HUES6 (cell line): ENCODE measurements around the gene NUSAP1.
"Not testable (repeated sequence)": the region's sequence is repeated elsewhere in the genome, so short reads cannot be mapped to it uniquely, and the experiment has no call there.

Experiments
- H3K27ac ChIP-seq: 2 replicates; pipeline ENCODE4 v1.7.0; 2013; ENCODE audit warnings: low read depth, mild to moderate bottlenecking, low read length, inconsistent platforms
- H3K27me3 ChIP-seq: 2 replicates; pipeline ENCODE4 v1.6.1; 2013; ENCODE audit warnings: low read length; ENCODE audit not compliant: control insufficient read depth, insufficient read depth
- H3K36me3 ChIP-seq: 2 replicates; pipeline ENCODE4 v1.6.1; 2013; ENCODE audit warnings: low read length; ENCODE audit not compliant: control insufficient read depth, insufficient read depth
- H3K4me1 ChIP-seq: 2 replicates; pipeline ENCODE4 v1.6.1; 2013; ENCODE audit warnings: low read length; ENCODE audit not compliant: control insufficient read depth, insufficient read depth
- H3K4me3 ChIP-seq: 2 replicates; pipeline ENCODE4 v1.5.1; 2013; ENCODE audit warnings: low read depth, low read length
- H3K9ac ChIP-seq: one replicate; pipeline ENCODE4 v1.6.1; 2013; ENCODE audit warnings: mild to moderate bottlenecking, low read length
- H3K9me3 ChIP-seq: 2 replicates; pipeline ENCODE4 v1.6.1; 2013; ENCODE audit warnings: low read depth, low read length; ENCODE audit not compliant: control insufficient read depth, insufficient read depth

Gene NUSAP1

GRCh38 chr15:41377978-41378377, 45.3 kb downstream of the NUSAP1 start:
- peaks cover 76% of the 10 kb centered on the region for H3K36me3 ChIP-seq
- H3K4me1 ChIP-seq: no peaks in the 10 kb centered on the region

GRCh38 chr15:41383974-41384749, 51.5 kb downstream of the NUSAP1 start:
- H3K4me1 ChIP-seq, H3K27ac ChIP-seq, H3K4me3 ChIP-seq, H3K9me3 ChIP-seq, H3K27me3 ChIP-seq, H3K9ac ChIP-seq: not testable (repeated sequence)
- H3K36me3 ChIP-seq: peaks cover 27% of the 10 kb centered on the region

More at GRCh38 chr15:41377978-41378377, 45.3 kb downstream of the NUSAP1 start:
- no peak overlapping the region for H3K4me3 ChIP-seq
- no peak overlapping the region for H3K9ac ChIP-seq
- no peaks in the 10 kb centered on the region for H3K27me3 ChIP-seq
- no peak overlapping the region for H3K27ac ChIP-seq
- 0 out of 2 replicates have a peak, but pooled peaks cover 6% of the 10 kb centered on the region for H3K9me3 ChIP-seq

- H3K27me3 ChIP-seq: no peaks in the 10 kb centered on the region
- H3K9me3 ChIP-seq: no peaks in the 10 kb centered on the region
- no peak overlapping the region for H3K27ac ChIP-seq
- H3K4me3 ChIP-seq: no peak overlapping the region
- 0 out of 2 replicates have a peak, but pooled peaks cover 4% of the 10 kb centered on the region for H3K36me3 ChIP-seq
- H3K9ac ChIP-seq: no peak overlapping the region
- no peaks in the 10 kb centered on the region for H3K4me1 ChIP-seq
Measured at GRCh38 chr15:41387646-41388045, 55.0 kb downstream of the NUSAP1 start.

GRCh38 chr15:41392659-41393058, 60.0 kb downstream of the NUSAP1 start:
- no peak overlapping the region for H3K9ac ChIP-seq
- H3K36me3 ChIP-seq: peaks cover 18% of the 10 kb centered on the region
- no peaks in the 10 kb centered on the region for H3K9me3 ChIP-seq
- H3K4me1 ChIP-seq: no peaks in the 10 kb centered on the region
- H3K27me3 ChIP-seq: no peaks in the 10 kb centered on the region
- no peak overlapping the region for H3K4me3 ChIP-seq
- H3K27ac ChIP-seq: no peak overlapping the region

GRCh38 chr15:41394924-41395323, 62.2 kb downstream of the NUSAP1 start:
- no peaks in the 10 kb centered on the region for H3K9me3 ChIP-seq
- H3K4me3 ChIP-seq: no peak overlapping the region
- no peaks in the 10 kb centered on the region for H3K4me1 ChIP-seq
- H3K27ac ChIP-seq: no peak overlapping the region
- no peaks in the 10 kb centered on the region for H3K27me3 ChIP-seq
- no peak overlapping the region for H3K9ac ChIP-seq
- peaks cover 18% of the 10 kb centered on the region for H3K36me3 ChIP-seq

- no peaks in the 10 kb centered on the region for H3K9me3 ChIP-seq
- peaks cover 18% of the 10 kb centered on the region for H3K36me3 ChIP-seq
- no peaks in the 10 kb centered on the region for H3K27me3 ChIP-seq
- no peaks in the 10 kb centered on the region for H3K4me1 ChIP-seq
- no peak overlapping the region for H3K27ac ChIP-seq
- H3K9ac ChIP-seq: no peak overlapping the region
- H3K4me3 ChIP-seq: no peak overlapping the region
Measured at GRCh38 chr15:41396111-41396510, 63.4 kb downstream of the NUSAP1 start.

- no peaks in the 10 kb centered on the region for H3K27me3 ChIP-seq
- peak overlapping the region; percentile 15; the same call in 1 of the 2 replicates for H3K27ac ChIP-seq
- no peaks in the 10 kb centered on the region for H3K9me3 ChIP-seq
- H3K9ac ChIP-seq: peak overlapping the region; percentile 84
- H3K4me3 ChIP-seq: peak overlapping the region; percentile 92
- H3K4me1 ChIP-seq: no peaks in the 10 kb centered on the region
- no peaks in the 10 kb centered on the region; the same call in 1 of the 2 replicates for H3K36me3 ChIP-seq
Measured at GRCh38 chr15:41401904-41402267, 69.2 kb downstream of the NUSAP1 start.

GRCh38 chr15:41407341-41407740, 74.7 kb downstream of the NUSAP1 start:
- H3K9ac ChIP-seq: no peak overlapping the region
- H3K4me3 ChIP-seq: no peak overlapping the region
- no peaks in the 10 kb centered on the region for H3K36me3 ChIP-seq
- no peak overlapping the region for H3K27ac ChIP-seq
- H3K27me3 ChIP-seq: no peaks in the 10 kb centered on the region
- H3K4me1 ChIP-seq: no peaks in the 10 kb centered on the region
- no peaks in the 10 kb centered on the region for H3K9me3 ChIP-seq

GRCh38 chr15:41408234-41408641, 75.6 kb downstream of the NUSAP1 start:
- Histone ChIP-seq H3K4me1 (no peaks in the 10 kb centered on the region), H3K9me3 (no peaks in the 10 kb centered on the region), H3K27ac (no peak overlapping the region), H3K36me3 (no peaks in the 10 kb centered on the region), H3K4me3 (no peak overlapping the region), H3K9ac (no peak overlapping the region), H3K27me3 (no peaks in the 10 kb centered on the region)

GRCh38 chr15:41411031-41411430, 78.3 kb downstream of the NUSAP1 start:
- Histone ChIP-seq H3K9me3 (no peaks in the 10 kb centered on the region), H3K4me1 (no peaks in the 10 kb centered on the region)

GRCh38 chr15:41411441-41411840, 78.8 kb downstream of the NUSAP1 start:
- H3K27ac ChIP-seq: no peak overlapping the region
- H3K4me1 ChIP-seq: no peaks in the 10 kb centered on the region
- H3K4me3 ChIP-seq: no peak overlapping the region
- H3K27me3 ChIP-seq: no peaks in the 10 kb centered on the region
- H3K9ac ChIP-seq: no peak overlapping the region
- no peaks in the 10 kb centered on the region for H3K9me3 ChIP-seq
- no peaks in the 10 kb centered on the region for H3K36me3 ChIP-seq

More at GRCh38 chr15:41411031-41411430, 78.3 kb downstream of the NUSAP1 start:
- H3K36me3 ChIP-seq: no peaks in the 10 kb centered on the region
- H3K27ac ChIP-seq: no peak overlapping the region
- H3K4me3 ChIP-seq: no peak overlapping the region
- no peaks in the 10 kb centered on the region for H3K27me3 ChIP-seq
- H3K9ac ChIP-seq: no peak overlapping the region
